HepG2 (cell line): ENCODE measurements around the gene B3GALNT2.
"Not testable (repeated sequence)": the region's sequence is repeated elsewhere in the genome, so short reads cannot be mapped to it uniquely, and the experiment has no call there.

Source experiments
- EZH2 ChIP-seq: conservative IDR thresholded peaks from 2 replicates; pipeline ENCODE4 v1.6.1; 2012; ENCODE audit warnings: mild to moderate bottlenecking, low read depth, low read length, moderate library complexity
- FIP1L1 ChIP-seq: fragments of 200-400 bp; formaldehyde crosslinking; IDR thresholded peaks from 2 replicates; pipeline ENCODE4 v1.6.1; 2018; ENCODE audit warnings: low read depth, mild to moderate bottlenecking, low read length, moderate library complexity, borderline replicate concordance; ENCODE audit not compliant: insufficient read depth
- ZNF33A ChIP-seq: sonication (generic); formaldehyde crosslinking; IDR thresholded peaks from 2 replicates; pipeline ENCODE4 v1.5.1; 2020; ENCODE audit warnings: missing genetic modification reagents, mild to moderate bottlenecking, moderate library complexity, borderline replicate concordance

DNA sequence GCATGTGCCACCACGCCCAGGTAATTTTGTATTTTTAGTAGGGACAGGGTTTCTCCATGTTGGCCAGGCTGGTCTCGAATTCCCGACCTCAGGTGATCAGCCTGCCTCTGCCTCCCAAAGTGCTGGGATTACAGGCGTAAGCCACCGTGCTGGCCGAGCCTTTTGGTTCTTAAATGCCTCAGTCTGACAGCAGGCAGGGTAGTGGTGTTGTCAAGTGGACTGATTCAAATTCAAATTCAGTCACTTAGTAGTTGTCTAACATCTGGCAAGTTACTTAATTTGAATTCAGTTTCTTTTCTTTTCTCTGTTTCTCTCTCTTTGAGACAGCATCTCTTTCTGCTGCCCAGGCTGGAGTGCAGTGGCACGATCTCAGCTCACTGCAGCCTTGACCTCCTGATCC lies 38.6 kb upstream of the B3GALNT2 start:
- not testable (repeated sequence) for TF ChIP-seq EZH2; ZNF33A (CRISPR knock-in tag); FIP1L1
